RCC 7860 (cell line): ENCODE results near the gene PGM2.
"Not testable (repeated sequence)": the region's sequence is repeated elsewhere in the genome, so short reads cannot be mapped to it uniquely, and the experiment has no call there.

Experiments used
- DNase-seq: peaks from one replicate; pipeline ENCODE4 v3.0.0-alpha.2; 2015; ENCODE audit warnings: low spot score
- FAIRE-seq: peaks from 2 replicates; lab custom pipeline; 2012; peaks lifted over from hg19 to GRCh38; lab: Jason Lieb, UNC

Gene PGM2

GRCh38 chr4:37816719-37817118, 9.8 kb upstream of the PGM2 start:
- FAIRE-seq (no peak), DNase-seq (no peak)

GRCh38 chr4:37818752-37819151, 7.7 kb upstream of the PGM2 start:
- FAIRE-seq (no peak), DNase-seq (no peak)

- FAIRE-seq, DNase-seq: not testable (repeated sequence)
Measured at GRCh38 chr4:37820458-37820857, 6.0 kb upstream of the PGM2 start.

- DNase-seq: no peak
- FAIRE-seq: no peak
Measured at GRCh38 chr4:37821953-37822605, 4.4 kb upstream of the PGM2 start.

GRCh38 chr4:37825501-37825900, 985 bp upstream of the PGM2 start:
- not testable (repeated sequence) for DNase-seq

GRCh38 chr4:37825968-37826294, 555 bp upstream of the PGM2 start:
- FAIRE-seq: no peak
- no peak for DNase-seq

More at GRCh38 chr4:37825501-37825900, 985 bp upstream of the PGM2 start:
- FAIRE-seq: not testable (repeated sequence)

- DNase-seq: peak; percentile 44
- no peak for FAIRE-seq
Measured at GRCh38 chr4:37827030-37827685, 672 bp downstream of the PGM2 start.

- FAIRE-seq (no peak), DNase-seq (no peak)
Measured at GRCh38 chr4:37827802-37828321, 1.4 kb downstream of the PGM2 start.

- no peak for DNase-seq
- FAIRE-seq: no peak
Measured at GRCh38 chr4:37828843-37829242, 2.4 kb downstream of the PGM2 start.

GRCh38 chr4:37830640-37831039, 4.2 kb downstream of the PGM2 start:
- FAIRE-seq (no peak), DNase-seq (no peak)

GRCh38 chr4:37835031-37835430, 8.5 kb downstream of the PGM2 start:
- DNase-seq (no peak), FAIRE-seq (no peak)

GRCh38 chr4:37835806-37836205, 9.3 kb downstream of the PGM2 start:
- FAIRE-seq (no peak), DNase-seq (no peak)

- DNase-seq (no peak), FAIRE-seq (no peak)
Measured at GRCh38 chr4:37836274-37836673, 9.8 kb downstream of the PGM2 start.

- DNase-seq (no peak), FAIRE-seq (no peak)
Measured at GRCh38 chr4:37836838-37837440, 10.5 kb downstream of the PGM2 start.

- FAIRE-seq (no peak), DNase-seq (peak; percentile 55)
Measured at GRCh38 chr4:37837446-37837845, 11.0 kb downstream of the PGM2 start.

- FAIRE-seq (no peak), DNase-seq (no peak)
Measured at GRCh38 chr4:37839426-37839825, 12.9 kb downstream of the PGM2 start.

- DNase-seq (no peak), FAIRE-seq (no peak)
Measured at GRCh38 chr4:37844204-37844603, 17.7 kb downstream of the PGM2 start.

- no peak for DNase-seq
- no peak for FAIRE-seq
Measured at GRCh38 chr4:37845201-37845600, 18.7 kb downstream of the PGM2 start.

GRCh38 chr4:37847311-37847884, 20.9 kb downstream of the PGM2 start:
- FAIRE-seq (no peak), DNase-seq (no peak)

- FAIRE-seq (no peak), DNase-seq (no peak)
Measured at GRCh38 chr4:37852376-37852775, 25.9 kb downstream of the PGM2 start.

GRCh38 chr4:37858112-37858511, 31.6 kb downstream of the PGM2 start:
- DNase-seq (no peak), FAIRE-seq (no peak)

- FAIRE-seq: no peak
- DNase-seq: no peak
Measured at GRCh38 chr4:37858872-37859271, 32.4 kb downstream of the PGM2 start.
